DND-41 (cell line): ENCODE measurements around the gene POU6F2.

Experiments used
- ATAC-seq: fragments of 200-7000 bp; cut with Tn5 transposase; 3 replicates; pipeline ENCODE4 v1.9.1; 2021; ENCODE audit warnings: low read depth; ENCODE audit not compliant: insufficient read depth
- DNase-seq: peaks from one replicate; pipeline ENCODE4 v3.0.0-alpha.2; 2020
- H2AFZ ChIP-seq: 2 replicates; pipeline ENCODE4 v1.6.0; 2012; ENCODE audit warnings: low read depth, low read length
- H3K27ac ChIP-seq: 2 replicates; pipeline ENCODE4 v1.5.1; 2012; ENCODE audit warnings: low read length, inconsistent platforms
- H3K27me3 ChIP-seq: fragments of 200-600 bp; sonication (generic); 2 replicates; pipeline ENCODE4 v1.6.0; 2012; ENCODE audit warnings: low read length, mild to moderate bottlenecking, inconsistent platforms; ENCODE audit not compliant: insufficient read depth, poor library complexity
- H3K36me3 ChIP-seq: 2 replicates; pipeline ENCODE4 v1.5.1; 2012; ENCODE audit warnings: low read length, inconsistent platforms; ENCODE audit not compliant: insufficient read depth
- H3K4me1 ChIP-seq: 2 replicates; pipeline ENCODE4 v1.5.1; 2012; ENCODE audit warnings: mild to moderate bottlenecking, low read length; ENCODE audit not compliant: insufficient read depth
- H3K4me2 ChIP-seq: 2 replicates; pipeline ENCODE4 v1.6.0; 2012; ENCODE audit warnings: mild to moderate bottlenecking, moderate library complexity, low read length, inconsistent platforms; ENCODE audit not compliant: insufficient read depth
- H3K4me3 ChIP-seq, 2 experiments: fragments of 200-600 bp in 1 of 2; shearing (Covaris generic) in 1 of 2; 2 replicates each; pipeline ENCODE4 v1.5.1; 2012 to 2016; ENCODE audit warnings: inconsistent platforms in 2 of 2, low read length in 2 of 2, mild to moderate bottlenecking in 2 of 2, low read depth in 1 of 2, moderate library complexity in 1 of 2
- H3K79me2 ChIP-seq: 2 replicates; pipeline ENCODE4 v1.6.0; 2012; ENCODE audit warnings: low read length, inconsistent platforms; ENCODE audit not compliant: insufficient read depth
- H3K9ac ChIP-seq: 2 replicates; pipeline ENCODE4 v1.6.0; 2012; ENCODE audit warnings: low read depth, mild to moderate bottlenecking, inconsistent platforms, low read length, moderate library complexity
- H3K9me3 ChIP-seq: 2 replicates; pipeline ENCODE4 v1.5.1; 2012; ENCODE audit warnings: low read length, moderate library complexity, mild to moderate bottlenecking, inconsistent platforms; ENCODE audit not compliant: insufficient read depth, severe bottlenecking
- H4K20me1 ChIP-seq: 2 replicates; pipeline ENCODE4 v1.6.0; 2012; ENCODE audit warnings: low read length; ENCODE audit not compliant: insufficient read depth
- CTCF ChIP-seq: IDR thresholded peaks from 2 replicates; pipeline ENCODE4 v1.5.1; 2012; ENCODE audit warnings: borderline replicate concordance, low read length, moderate library complexity, mild to moderate bottlenecking; ENCODE audit not compliant: poor library complexity, severe bottlenecking; ENCODE audit errors: extremely low read depth
- EZH2 ChIP-seq: IDR thresholded peaks from 3 replicates; pipeline ENCODE4 v1.6.1; 2012; ENCODE audit warnings: borderline replicate concordance, low read depth, mild to moderate bottlenecking, moderate library complexity, low read length, inconsistent platforms; ENCODE audit not compliant: severe bottlenecking

POU6F2 gene

GRCh38 chr7:39317896-39318295 lies 340.2 kb downstream of the POU6F2 start:
- no peak overlapping the region for H3K4me3 ChIP-seq
- no peaks in the 10 kb centered on the region for H3K79me2 ChIP-seq
- H3K36me3 ChIP-seq = no peaks in the 10 kb centered on the region
- H3K4me1 ChIP-seq = no peaks in the 10 kb centered on the region
- no peaks in the 10 kb centered on the region for H4K20me1 ChIP-seq
- TF ChIP-seq CTCF (no peak), EZH2 (no peak)
- no peak for DNase-seq
- H3K9ac ChIP-seq = no peak overlapping the region
- ATAC-seq = no peak
- no peak overlapping the region for H2AFZ ChIP-seq
- no peaks in the 10 kb centered on the region for H3K9me3 ChIP-seq
- no peak overlapping the region for H3K4me2 ChIP-seq
- H3K27me3 ChIP-seq = peaks cover 10% of the 10 kb centered on the region
- H3K27ac ChIP-seq = no peak overlapping the region

GRCh38 chr7:39321245-39321644 lies 343.5 kb downstream of the POU6F2 start:
- Histone ChIP-seq H3K9me3 (no peaks in the 10 kb centered on the region), H3K27ac (no peak overlapping the region), H3K36me3 (no peaks in the 10 kb centered on the region), H4K20me1 (no peaks in the 10 kb centered on the region), H3K4me3 (no peak overlapping the region), H3K4me2 (no peak overlapping the region), H3K27me3 (peaks cover 6% of the 10 kb centered on the region), H3K79me2 (no peaks in the 10 kb centered on the region), H3K9ac (no peak overlapping the region), H3K4me1 (no peaks in the 10 kb centered on the region), H2AFZ (no peak overlapping the region)
- DNase-seq (no peak), ATAC-seq (no peak)
- TF ChIP-seq CTCF (no peak), EZH2 (no peak)

GRCh38 chr7:39321909-39322498 lies 344.3 kb downstream of the POU6F2 start:
- H3K4me3 ChIP-seq = no peak overlapping the region
- H3K27ac ChIP-seq = no peak overlapping the region
- H3K27me3 ChIP-seq = peaks cover 8% of the 10 kb centered on the region
- H4K20me1 ChIP-seq = no peaks in the 10 kb centered on the region
- no peak overlapping the region for H2AFZ ChIP-seq
- H3K4me2 ChIP-seq = no peak overlapping the region
- no peak overlapping the region for H3K9ac ChIP-seq
- TF ChIP-seq CTCF = no peak
- TF ChIP-seq EZH2 = no peak
- DNase-seq (no peak), ATAC-seq (no peak)
- no peaks in the 10 kb centered on the region for H3K9me3 ChIP-seq
- H3K4me1 ChIP-seq = no peaks in the 10 kb centered on the region
- no peaks in the 10 kb centered on the region for H3K79me2 ChIP-seq
- no peaks in the 10 kb centered on the region for H3K36me3 ChIP-seq
